Inflammatory macrophage (primary cell): ENCODE measurements around the gene STK33.

Experiments used
- DNase-seq, 2 donors: peaks; one replicate each; pipeline ENCODE4 v3.0.0-alpha.2; 2020 to 2022

Gene STK33

GRCh38 chr11:8601376-8602133 lies 7.5 kb upstream of the STK33 start:
- DNase-seq: peak in 1 of 2 donors; percentile 11

- DNase-seq: peak in 1 of 2 donors; percentile 27
Measured at GRCh38 chr11:8598506-8598905, 4.5 kb upstream of the STK33 start.

DNA sequence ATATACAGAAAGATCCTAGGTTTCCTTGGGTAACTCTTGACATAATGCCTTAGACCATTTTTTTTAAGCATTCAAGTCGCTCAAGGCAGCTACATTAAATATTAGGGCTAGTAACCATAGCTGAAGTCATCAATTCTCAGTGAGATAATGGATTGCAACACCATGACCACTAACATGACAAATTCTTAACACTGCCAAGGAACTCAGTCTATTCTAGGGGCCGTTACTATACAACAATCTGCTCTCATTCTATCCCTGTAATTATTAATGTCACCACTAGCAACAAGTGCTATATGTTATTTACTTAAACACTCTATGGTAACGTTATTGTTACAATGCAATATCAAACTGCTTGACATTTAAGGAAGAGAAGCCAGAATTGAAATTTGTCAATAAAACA lies 3.2 kb upstream of the STK33 start:
- peak in 1 of 2 donors; percentile 78 for DNase-seq

GRCh38 chr11:8596504-8597046 lies 2.5 kb upstream of the STK33 start:
- no peak for DNase-seq

DNA sequence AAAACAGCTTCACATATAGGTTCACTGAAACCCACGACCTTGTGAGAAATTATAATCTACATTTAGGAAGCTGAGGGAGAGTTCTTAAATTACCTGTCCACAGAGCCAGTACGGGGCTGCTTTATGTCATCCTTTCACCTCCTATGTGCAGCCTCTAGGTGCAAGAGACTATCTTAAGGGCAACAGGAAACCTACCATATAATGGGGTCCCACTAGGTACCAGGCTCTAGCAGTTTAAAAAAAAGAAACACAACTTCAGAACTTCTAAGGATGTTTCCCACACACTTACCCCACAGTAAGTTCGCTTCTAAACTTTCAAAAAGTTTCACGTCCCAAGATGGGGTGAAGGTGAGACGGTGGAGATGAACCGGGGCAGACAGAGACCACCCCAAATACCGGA lies 573 bp downstream of the STK33 start:
- DNase-seq: no peak

DNA sequence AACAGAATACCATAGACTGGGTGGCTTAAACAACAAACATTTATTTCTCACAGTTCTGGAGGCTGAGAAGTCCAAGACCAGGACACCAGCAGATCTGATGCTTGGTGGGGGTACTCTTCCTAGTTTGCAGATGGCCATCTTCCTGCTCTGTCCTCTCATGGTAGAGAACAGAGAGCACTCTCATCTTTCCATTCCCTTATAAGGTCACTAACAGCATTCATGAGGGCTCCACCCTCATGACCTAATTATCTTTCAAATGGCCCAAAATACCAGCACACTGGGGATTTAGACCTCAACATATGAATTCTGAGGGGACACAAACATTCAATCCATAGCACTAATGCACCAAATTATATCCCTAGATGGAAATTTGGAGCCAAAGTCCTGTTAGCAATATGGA lies 6.1 kb downstream of the STK33 start:
- DNase-seq: no peak

- peak in 1 of 2 donors; percentile 17 for DNase-seq
Measured at GRCh38 chr11:8586805-8587204, 7.2 kb downstream of the STK33 start.

DNA sequence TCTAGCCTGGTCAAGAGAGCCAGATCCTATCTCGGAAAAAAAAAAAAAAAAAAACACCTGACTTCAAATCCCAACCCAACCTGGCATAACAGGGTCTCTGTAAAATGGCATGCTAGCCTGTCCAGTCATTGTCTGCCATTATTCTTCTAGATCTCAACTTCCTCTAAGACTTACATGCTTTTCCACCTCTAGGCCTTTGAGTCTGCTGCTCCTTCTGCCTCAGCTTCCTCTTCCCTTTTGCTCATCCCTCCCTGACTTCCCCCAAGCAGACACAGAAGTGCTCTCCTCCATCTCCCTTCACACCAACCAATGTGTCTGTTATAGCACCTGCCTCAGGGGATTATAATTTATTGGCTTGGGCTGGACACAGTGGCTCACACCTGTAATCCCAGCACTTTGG lies 7.8 kb downstream of the STK33 start:
- DNase-seq: peak; percentile 42 to 47

- no peak for DNase-seq
Measured at GRCh38 chr11:8584511-8584910, 9.5 kb downstream of the STK33 start.

DNA sequence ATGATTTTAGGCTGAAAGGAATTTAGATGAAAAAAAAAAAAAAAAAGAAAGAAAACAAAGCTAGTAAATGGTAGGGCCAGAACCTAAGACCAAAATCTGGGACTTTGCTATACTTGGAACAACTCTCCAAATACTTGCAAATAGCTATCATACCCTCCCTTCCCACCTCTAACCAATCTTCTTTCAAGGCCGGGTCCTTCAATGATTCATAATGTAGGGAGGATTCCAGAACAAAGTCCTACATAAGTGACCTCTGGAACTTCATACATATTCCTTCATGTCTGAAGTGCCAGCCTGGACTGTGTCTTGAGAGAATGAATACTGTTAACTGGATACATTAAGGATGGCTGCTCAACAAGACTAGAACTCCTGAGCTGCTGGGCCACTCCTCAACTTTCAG lies 9.9 kb downstream of the STK33 start:
- DNase-seq: no peak

DNA sequence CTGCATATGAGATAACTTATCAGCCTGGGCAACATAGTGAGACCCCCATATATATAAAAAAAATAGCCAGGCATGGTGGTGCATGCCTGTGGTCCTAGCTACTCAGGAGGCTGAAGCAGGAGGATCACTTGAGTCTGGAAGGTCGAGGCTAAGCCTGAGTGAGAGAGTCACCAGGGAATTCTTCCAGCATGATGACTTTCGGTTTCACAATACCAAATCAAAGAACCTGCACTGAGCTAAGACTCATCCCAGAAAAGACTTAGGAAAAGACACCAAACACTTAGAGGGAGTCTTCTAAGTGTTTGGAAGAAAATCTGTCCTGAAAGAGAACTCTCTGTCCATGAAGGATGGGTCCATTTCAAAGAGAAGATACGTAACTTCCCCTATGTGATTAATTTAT lies 12.7 kb downstream of the STK33 start:
- DNase-seq: no peak

GRCh38 chr11:8577791-8578581 lies 16.0 kb downstream of the STK33 start:
- no peak for DNase-seq

DNA sequence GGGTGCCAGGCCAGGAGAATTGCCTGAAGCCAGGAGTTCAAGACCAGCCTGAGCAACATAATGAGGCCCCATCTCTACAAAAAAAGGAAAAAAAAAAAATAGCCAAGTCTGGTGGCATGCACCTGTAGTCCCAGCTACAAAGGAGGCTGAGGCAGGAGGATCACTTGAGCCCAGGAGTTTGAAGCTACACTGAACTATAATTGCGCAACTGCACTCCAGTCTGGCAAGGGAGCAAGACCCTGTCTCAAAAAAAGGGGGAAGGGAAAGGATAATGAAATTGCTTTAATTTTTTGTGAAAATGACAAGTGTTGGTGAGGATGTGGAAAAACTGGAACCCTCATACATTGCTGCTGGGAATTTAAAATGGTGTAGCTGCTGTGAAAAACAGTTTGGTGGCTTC lies 19.2 kb downstream of the STK33 start:
- no peak for DNase-seq

- DNase-seq: no peak
Measured at GRCh38 chr11:8573777-8574176, 20.3 kb downstream of the STK33 start.

- no peak for DNase-seq
Measured at GRCh38 chr11:8567602-8568198, 26.3 kb downstream of the STK33 start.

DNA sequence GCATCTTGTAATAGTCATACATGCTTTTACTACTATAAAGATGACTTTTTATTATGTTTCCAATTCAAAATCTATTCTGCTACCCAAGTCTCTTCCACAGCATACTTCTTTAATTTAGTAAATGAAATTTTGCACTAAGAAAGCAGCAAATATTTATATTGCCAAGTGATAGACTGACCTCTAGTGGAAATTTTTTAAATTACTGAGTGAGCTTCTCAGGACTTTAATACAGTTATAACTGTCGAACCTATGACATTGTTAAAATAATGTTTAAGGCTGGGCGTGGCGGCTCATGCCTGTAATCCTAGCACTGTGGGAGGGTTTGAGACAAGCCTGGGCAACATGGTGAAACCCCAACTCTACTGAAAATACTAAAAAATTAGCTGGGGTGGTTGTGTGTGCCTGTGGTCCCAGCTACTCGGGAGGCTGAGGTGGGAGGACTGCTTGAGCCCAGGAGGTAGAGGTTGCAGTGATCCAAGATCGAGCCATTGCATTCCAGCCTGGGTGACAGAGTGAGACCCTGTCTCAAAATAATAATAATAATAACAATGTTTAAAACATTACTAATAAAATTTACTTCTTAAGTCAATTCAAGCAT lies 27.3 kb downstream of the STK33 start:
- peak; percentile 54 to 85 for DNase-seq

GRCh38 chr11:8564526-8564925 lies 29.5 kb downstream of the STK33 start:
- DNase-seq: no peak

GRCh38 chr11:8561461-8561860 lies 32.6 kb downstream of the STK33 start:
- DNase-seq: no peak

- DNase-seq: no peak
Measured at GRCh38 chr11:8558436-8558835, 35.6 kb downstream of the STK33 start.

DNA sequence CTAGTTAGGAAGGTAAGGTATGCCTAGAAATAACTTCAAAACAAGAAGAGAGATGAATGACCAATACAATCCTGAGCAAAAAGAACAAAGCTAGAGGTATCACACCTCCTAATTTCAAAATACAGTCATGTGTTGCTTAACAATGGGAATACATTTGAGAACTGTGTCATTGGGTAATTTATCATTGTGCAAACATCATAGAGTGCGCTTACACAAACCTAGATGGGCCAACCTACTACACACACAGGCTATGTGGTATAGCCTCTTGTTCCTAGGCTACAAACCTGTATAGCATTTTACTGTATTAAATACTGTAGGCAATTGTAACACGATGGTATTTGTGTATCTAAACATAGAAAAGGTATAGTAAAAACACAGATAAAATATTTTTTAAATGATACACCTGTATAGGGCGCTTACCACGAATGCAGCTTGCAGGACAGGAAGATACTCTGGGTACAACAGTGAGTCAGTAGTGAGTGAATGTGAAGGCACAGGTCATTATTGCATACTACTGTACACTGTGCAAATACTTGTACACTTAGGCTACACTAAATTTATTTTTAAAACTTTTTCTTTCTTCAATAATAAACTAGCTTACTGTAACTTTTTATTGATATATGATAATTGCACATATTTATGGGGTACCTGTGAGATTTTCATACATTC lies 48.2 kb downstream of the STK33 start:
- DNase-seq: no peak

GRCh38 chr11:8544807-8545206 lies 49.2 kb downstream of the STK33 start:
- DNase-seq: no peak

- DNase-seq: no peak
Measured at GRCh38 chr11:8543278-8543677, 50.8 kb downstream of the STK33 start.
